Body of pancreas (tissue), 4 donors: Measurements from ENCODE around the gene PFN3.

Experiments used
- POLR2A ChIP-seq, 3 donors: fragments of 450-650 bp; IDR thresholded peaks; one replicate each; pipeline ENCODE4 v1.6.1; 2016; ENCODE audit warnings: antibody characterized with exemption in 3 of 3, mild to moderate bottlenecking in 2 of 3
- TF ChIP-seq, protein P1 (sequence below), 7 experiments: fragments of 450-650 bp in 4 of 7; fragments of 200-600 bp in 3 of 7; sonication (generic) in 3 of 7; IDR thresholded peaks; one replicate each; pipeline ENCODE4 v1.5.1; 2016 to 2019; ENCODE audit warnings: antibody characterized with exemption in 7 of 7

GRCh38 chr5:177435847-177436536 is 35.5 kb upstream of the PFN3 start:
- TF ChIP-seq, protein P1, sequence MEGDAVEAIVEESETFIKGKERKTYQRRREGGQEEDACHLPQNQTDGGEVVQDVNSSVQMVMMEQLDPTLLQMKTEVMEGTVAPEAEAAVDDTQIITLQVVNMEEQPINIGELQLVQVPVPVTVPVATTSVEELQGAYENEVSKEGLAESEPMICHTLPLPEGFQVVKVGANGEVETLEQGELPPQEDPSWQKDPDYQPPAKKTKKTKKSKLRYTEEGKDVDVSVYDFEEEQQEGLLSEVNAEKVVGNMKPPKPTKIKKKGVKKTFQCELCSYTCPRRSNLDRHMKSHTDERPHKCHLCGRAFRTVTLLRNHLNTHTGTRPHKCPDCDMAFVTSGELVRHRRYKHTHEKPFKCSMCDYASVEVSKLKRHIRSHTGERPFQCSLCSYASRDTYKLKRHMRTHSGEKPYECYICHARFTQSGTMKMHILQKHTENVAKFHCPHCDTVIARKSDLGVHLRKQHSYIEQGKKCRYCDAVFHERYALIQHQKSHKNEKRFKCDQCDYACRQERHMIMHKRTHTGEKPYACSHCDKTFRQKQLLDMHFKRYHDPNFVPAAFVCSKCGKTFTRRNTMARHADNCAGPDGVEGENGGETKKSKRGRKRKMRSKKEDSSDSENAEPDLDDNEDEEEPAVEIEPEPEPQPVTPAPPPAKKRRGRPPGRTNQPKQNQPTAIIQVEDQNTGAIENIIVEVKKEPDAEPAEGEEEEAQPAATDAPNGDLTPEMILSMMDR (IDR thresholded peaks at IDR 0.05), result no peak
- TF ChIP-seq POLR2A (IDR thresholded peaks at IDR 0.05), result no peak
